Endodermal cell (in vitro differentiated cells): Measurements from ENCODE around the gene ORAI2. TPM values are rescaled to one million over a fixed set of nuclear protein-coding genes. Genes with fewer than 3 reads are reported as not detected.

ENCODE experiments used
- DNase-seq: peaks from one replicate; pipeline ENCODE4 v3.0.0-alpha.2; 2017
- H3K27ac ChIP-seq: 2 replicates; pipeline ENCODE4 v1.5.1; 2013; ENCODE audit warnings: mild to moderate bottlenecking, low read depth, low read length, moderate library complexity
- H3K27me3 ChIP-seq: 2 replicates; pipeline ENCODE4 v1.6.1; 2013; ENCODE audit warnings: mild to moderate bottlenecking, low read length, moderate library complexity; ENCODE audit not compliant: insufficient read depth, control insufficient read depth, poor library complexity, severe bottlenecking
- H3K36me3 ChIP-seq: 2 replicates; pipeline ENCODE4 v1.7.0; 2013; ENCODE audit warnings: mild to moderate bottlenecking, low read length, moderate library complexity; ENCODE audit not compliant: control insufficient read depth, insufficient read depth
- H3K4me1 ChIP-seq: one replicate; pipeline ENCODE4 v1.7.0; 2013; ENCODE audit warnings: low read length; ENCODE audit not compliant: control insufficient read depth, insufficient read depth
- H3K4me3 ChIP-seq: 2 replicates; pipeline ENCODE4 v1.5.1; 2013; ENCODE audit warnings: mild to moderate bottlenecking, low read length, moderate library complexity
- H3K9ac ChIP-seq: 2 replicates; pipeline ENCODE4 v1.6.1; 2013; ENCODE audit warnings: mild to moderate bottlenecking, low read length, moderate library complexity; ENCODE audit not compliant: poor library complexity, severe bottlenecking; ENCODE audit errors: extremely low read depth
- H3K9me3 ChIP-seq: 2 replicates; pipeline ENCODE4 v1.6.1; 2013; ENCODE audit warnings: mild to moderate bottlenecking, low read length, moderate library complexity; ENCODE audit not compliant: control insufficient read depth
- H3K27ac Mint-ChIP-seq: 2 replicates; pipeline ENCODE4 v1.8.0; 2020; ENCODE audit warnings: mixed read lengths
- H3K27me3 Mint-ChIP-seq: 2 replicates; pipeline ENCODE4 v1.8.0; 2021; ENCODE audit warnings: mild to moderate bottlenecking, mixed read lengths; ENCODE audit not compliant: insufficient read depth
- H3K36me3 Mint-ChIP-seq: 2 replicates; pipeline ENCODE4 v1.8.0; 2020; ENCODE audit warnings: low read depth, mixed read lengths
- H3K4me1 Mint-ChIP-seq: 2 replicates; pipeline ENCODE4 v1.8.0; 2020; ENCODE audit warnings: mixed read lengths
- H3K4me3 Mint-ChIP-seq: 2 replicates; pipeline ENCODE4 v1.8.0; 2020; ENCODE audit warnings: mild to moderate bottlenecking, moderate library complexity, mixed read lengths
- H3K9me3 Mint-ChIP-seq: 2 replicates; pipeline ENCODE4 v1.8.0; 2020; ENCODE audit warnings: mild to moderate bottlenecking, mixed read lengths
- CTCF ChIP-seq: fragments of 200-600 bp; sonication (generic); conservative IDR thresholded peaks from 2 replicates; pipeline ENCODE4 v1.5.0; 2021; ENCODE audit warnings: antibody characterized with exemption, mild to moderate bottlenecking
- WGBS, 2 experiments: methylation state at CpG; one replicate each; pipeline versions ENCODE4 v1.1.5 to v1.1.7; 2013; ENCODE audit warnings: missing lambda C conversion rate in 2 of 2, mixed read lengths in 1 of 2; ENCODE audit not compliant: insufficient coverage in 1 of 2, insufficient read length in 1 of 2; 5-methylcytosine and 5-hydroxymethylcytosine counted together
- total RNA-seq, 2 donors: library from RNA; stranded (reverse); fragmentation: NEBNext Ultra II Directional in 1 of 2; extraction: Animal tissue kit (Norgen Biotek cat#: 25700) in 1 of 2; gene quantifications; 2 replicates in 1 of 2; 3 replicates in 1 of 2; pipeline ENCODE4 v1.2.1, GENCODE V29; 2021

Gene ORAI2
- total RNA-seq, 2 donors from 2014 or later, result 24.3 to 26.1 TPM

DNA sequence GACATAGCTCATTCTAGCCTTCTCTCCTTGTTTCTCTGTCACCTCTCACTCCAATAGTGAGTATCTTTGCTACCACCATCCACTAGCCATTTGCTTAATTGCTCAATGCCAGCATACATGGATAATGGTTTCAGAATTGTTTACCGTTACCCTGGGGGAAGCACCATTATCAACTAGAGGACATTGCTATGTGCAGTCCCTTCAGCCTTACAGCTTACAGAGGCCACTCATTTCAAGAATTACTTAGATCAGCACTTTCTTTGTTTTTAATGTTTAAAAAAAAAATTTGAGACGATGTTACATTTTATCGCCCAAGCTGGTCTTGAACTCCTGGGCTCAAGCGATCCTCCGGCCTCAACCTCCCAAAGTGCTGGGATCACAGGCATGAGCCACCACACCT, 14.8 kb upstream of the ORAI2 start:
- DNase-seq, result no peak
- H3K9ac ChIP-seq, result no peak overlapping the region
- no peaks in the 10 kb centered on the region for H3K27me3 ChIP-seq
- H3K27me3 Mint-ChIP-seq, result no peaks in the 10 kb centered on the region
- no peak overlapping the region for H3K4me3 Mint-ChIP-seq
- peaks cover 9% of the 10 kb centered on the region for H3K4me1 Mint-ChIP-seq
- no peak overlapping the region for H3K27ac Mint-ChIP-seq
- H3K9me3 ChIP-seq, result no peaks in the 10 kb centered on the region
- TF ChIP-seq CTCF, result no peak
- H3K4me3 ChIP-seq, result no peak overlapping the region
- peaks cover 61% of the 10 kb centered on the region for H3K36me3 ChIP-seq
- peaks cover 66% of the 10 kb centered on the region for H3K36me3 Mint-ChIP-seq
- 95 to 96% methylated on average over 5 of the region's 5 CpGs for WGBS, 2 experiments
- H3K9me3 Mint-ChIP-seq, result no peaks in the 10 kb centered on the region
- H3K4me1 ChIP-seq, result peaks cover 3% of the 10 kb centered on the region
- no peak overlapping the region for H3K27ac ChIP-seq

GRCh38 chr7:102421706-102422240, 11.6 kb upstream of the ORAI2 start:
- H3K27ac Mint-ChIP-seq, result no peak overlapping the region

DNA sequence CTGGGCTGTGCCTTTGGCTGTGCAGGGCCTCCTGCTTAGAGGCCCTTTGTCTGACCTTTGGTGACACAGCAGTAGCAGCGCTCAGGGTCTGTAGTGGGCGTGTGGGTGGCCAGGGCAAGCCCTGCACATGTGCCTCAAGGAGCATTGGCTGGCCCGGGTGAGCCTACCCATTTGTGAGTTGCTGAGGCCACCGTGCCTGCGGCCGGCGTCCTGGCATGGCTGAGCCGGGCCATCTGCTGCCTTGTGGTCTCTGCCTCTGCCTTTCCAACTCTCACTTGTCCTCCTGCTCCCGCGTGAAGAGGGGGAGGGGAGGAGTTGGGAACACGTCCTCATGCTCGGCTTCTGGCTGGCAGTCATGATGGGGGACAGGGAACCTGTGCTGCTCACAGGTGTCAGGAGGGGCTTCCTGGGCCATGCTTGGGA, 9.2 kb upstream of the ORAI2 start:
- Histone ChIP-seq H3K27ac (peak overlapping the region; percentile 61), H3K9ac (no peak overlapping the region), H3K4me3 (no peak overlapping the region), H3K9me3 (no peaks in the 10 kb centered on the region), H3K36me3 (peaks cover 26% of the 10 kb centered on the region), H3K27me3 (no peaks in the 10 kb centered on the region), H3K4me1 (peaks cover 3% of the 10 kb centered on the region)
- 71 to 82% methylated on average over 9 to 12 of the region's 12 CpGs for WGBS, 2 experiments
- Mint-ChIP-seq H3K27ac (peak overlapping the region; percentile 67), H3K9me3 (no peaks in the 10 kb centered on the region), H3K36me3 (peaks cover 58% of the 10 kb centered on the region), H3K4me1 (peaks cover 9% of the 10 kb centered on the region), H3K27me3 (no peaks in the 10 kb centered on the region), H3K4me3 (no peak overlapping the region)
- no peak for TF ChIP-seq CTCF
- DNase-seq, result peak; percentile 65

More at GRCh38 chr7:102421706-102422240, 11.6 kb upstream of the ORAI2 start:
- H3K27ac ChIP-seq, result no peak overlapping the region
- Mint-ChIP-seq H3K9me3 (no peaks in the 10 kb centered on the region), H3K27me3 (no peaks in the 10 kb centered on the region), H3K36me3 (peaks cover 62% of the 10 kb centered on the region), H3K4me1 (peaks cover 9% of the 10 kb centered on the region), H3K4me3 (no peak overlapping the region)
- no peaks in the 10 kb centered on the region for H3K9me3 ChIP-seq
- no peak overlapping the region for H3K4me3 ChIP-seq
- H3K4me1 ChIP-seq, result peaks cover 3% of the 10 kb centered on the region
- DNase-seq, result no peak
- 95 to 97% methylated on average over 5 to 9 of the region's 10 CpGs for WGBS, 2 experiments
- H3K9ac ChIP-seq, result no peak overlapping the region
- H3K27me3 ChIP-seq, result no peaks in the 10 kb centered on the region
- no peak for TF ChIP-seq CTCF
- H3K36me3 ChIP-seq, result peaks cover 38% of the 10 kb centered on the region
